ENCODE results near the gene CCR4.
"Not testable (repeated sequence)": the region's sequence is repeated elsewhere in the genome, so short reads cannot be mapped to it uniquely, and the experiment has no call there.

Gene CCR4

GRCh38 chr3:32954506-32954905 is 3.1 kb downstream of the CCR4 start:
- DNase-seq, result no peak

DNA sequence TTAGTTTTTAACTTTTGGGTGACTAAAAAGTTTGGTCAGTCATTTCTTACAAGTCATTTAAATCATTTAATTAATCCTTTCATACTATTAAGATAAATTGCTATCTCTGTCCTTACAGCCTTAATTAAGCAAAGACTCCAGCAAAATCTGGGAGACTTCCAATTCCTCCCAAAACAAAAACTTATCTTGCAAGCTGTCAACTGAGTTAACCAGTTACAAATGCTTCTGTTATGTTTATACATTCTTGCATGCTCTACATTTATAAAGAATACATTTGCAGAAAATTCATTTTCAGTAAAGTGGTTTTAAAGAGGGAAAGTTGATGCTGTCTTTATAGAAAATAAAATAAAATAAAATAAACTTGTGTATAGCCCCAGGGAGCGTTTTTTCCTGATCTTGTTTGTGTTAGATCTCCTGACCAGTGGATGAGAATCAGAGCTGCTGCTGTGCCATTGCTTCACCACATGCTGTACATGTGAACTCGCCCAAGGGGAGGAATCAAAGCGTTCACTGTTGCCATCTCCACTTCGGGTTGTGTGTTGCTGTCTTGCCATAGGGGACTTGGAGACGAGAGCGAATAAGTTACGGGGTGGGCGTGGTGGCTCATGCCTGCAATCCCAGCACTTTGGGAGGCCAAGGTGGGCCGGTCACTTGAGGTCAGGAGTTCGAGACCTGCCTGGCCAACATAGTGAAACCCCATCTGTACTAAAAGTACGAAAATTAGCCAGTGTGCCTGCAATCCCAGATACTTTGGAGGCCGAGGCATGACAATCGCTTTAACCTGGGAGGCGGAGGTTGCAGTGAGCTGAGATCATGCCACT is 5.5 kb downstream of the CCR4 start:
- DNase-seq, result no peak

GRCh38 chr3:32958509-32958908 is 7.1 kb downstream of the CCR4 start:
- DNase-seq, result no peak

DNA sequence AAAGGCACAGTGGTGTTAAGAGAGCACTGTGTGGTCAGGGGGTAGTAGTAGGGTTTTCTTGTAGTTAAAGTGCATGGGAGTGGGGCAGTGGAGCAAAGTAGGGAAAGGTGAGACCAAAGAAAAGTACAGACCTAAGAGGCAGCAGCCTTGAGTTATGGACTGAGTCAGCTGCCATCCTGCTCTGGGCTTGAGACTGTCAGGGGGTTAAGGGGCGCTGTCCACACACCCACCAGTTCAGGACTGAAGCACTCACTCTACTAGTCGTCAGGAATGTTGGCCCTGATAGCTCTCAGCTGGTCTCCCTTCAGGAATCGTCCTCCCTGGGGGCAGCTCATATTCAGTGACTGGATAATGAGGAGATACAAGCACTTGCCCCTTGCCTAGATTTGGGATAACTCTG is 7.9 kb downstream of the CCR4 start:
- no peak for DNase-seq

DNA sequence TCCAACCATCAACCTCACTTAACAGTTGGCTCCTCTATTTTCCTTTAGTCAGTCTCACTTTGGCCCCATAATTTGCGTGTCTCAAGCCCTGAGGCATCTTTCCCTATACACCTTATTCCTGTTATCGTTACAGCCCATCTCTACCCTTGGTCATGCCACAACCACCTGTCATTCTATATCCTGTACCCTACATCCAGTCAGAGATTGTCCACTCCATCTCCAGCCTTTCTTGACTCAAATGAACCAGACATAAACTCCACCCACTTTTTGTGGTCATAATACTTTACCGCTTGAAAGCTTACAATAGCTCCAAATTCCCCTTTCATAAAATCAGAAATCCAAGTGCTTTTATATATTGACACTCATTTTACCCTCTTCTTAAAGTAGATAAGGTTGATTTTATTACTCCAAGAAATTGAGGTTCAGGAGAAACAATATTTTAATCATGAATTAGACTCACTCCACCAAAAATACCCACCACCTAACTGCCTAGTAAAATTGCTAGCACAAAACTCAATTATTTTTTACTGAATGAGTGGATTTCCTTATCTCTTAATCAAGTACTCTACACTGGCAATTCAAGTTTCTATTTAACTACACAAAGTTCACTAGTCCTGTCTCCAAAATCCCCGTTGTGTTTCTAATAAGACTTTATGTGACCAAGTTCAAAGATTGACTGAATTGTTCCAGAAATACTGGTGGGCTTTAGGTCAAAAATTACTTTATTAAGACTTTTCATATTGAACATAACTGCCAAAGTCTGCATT is 9.1 kb downstream of the CCR4 start:
- DNase-seq, result no peak

GRCh38 chr3:32961189-32961715 is 9.8 kb downstream of the CCR4 start:
- no peak for DNase-seq

- DNase-seq, result no peak
Observed at GRCh38 chr3:32963871-32964270, 12.4 kb downstream of the CCR4 start.

DNA sequence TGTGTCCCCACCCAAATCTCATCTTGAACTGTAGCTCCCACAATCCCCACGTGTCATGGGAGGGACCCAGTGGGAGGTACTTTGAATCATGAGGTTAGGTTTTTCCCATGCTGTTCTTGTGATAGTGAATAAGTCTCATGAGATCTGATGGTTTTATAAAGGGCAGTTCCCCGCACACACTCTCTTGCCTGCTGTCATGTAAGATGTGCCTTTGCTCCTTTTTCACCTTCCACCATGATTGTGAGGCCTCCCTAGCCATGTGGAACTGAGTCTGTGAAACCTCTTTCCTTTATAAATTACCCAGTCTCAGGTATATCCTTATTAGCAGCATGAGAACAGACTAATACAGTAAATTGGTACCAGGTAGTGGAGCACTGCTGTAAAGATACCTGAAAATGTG is 13.3 kb downstream of the CCR4 start:
- DNase-seq, result not testable (repeated sequence)

DNA sequence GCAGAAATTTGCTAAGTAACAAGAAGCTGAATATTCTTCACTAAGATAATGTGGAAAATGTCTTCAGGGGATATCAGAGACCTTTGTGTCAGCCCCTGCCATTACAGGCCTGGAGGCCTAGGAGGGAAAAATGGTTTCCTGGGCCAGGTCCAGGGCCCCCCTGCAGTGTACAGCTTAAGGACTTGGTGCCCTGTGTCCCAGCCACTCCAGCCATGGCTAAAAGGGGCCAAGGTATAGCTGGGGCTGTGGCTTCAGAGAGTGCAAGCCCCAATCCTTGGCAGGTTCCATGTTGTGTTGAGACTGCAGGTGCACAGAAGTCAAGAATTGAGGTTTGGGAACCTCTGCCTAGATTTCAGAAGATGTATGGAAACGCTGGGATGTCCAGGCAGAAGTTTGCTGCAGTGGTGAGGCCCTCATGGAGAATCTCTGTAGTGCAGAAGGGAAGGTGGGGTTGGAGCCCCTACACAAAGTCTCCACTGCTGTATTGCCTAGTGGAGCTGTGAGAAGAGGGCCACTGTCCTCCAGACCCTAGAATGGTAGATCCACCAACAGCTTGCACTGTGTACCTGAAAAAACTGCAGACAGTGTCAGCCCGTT is 14.3 kb downstream of the CCR4 start:
- not testable (repeated sequence) for DNase-seq

- not testable (repeated sequence) for DNase-seq
Observed at GRCh38 chr3:32966627-32967026, 15.2 kb downstream of the CCR4 start.

DNA sequence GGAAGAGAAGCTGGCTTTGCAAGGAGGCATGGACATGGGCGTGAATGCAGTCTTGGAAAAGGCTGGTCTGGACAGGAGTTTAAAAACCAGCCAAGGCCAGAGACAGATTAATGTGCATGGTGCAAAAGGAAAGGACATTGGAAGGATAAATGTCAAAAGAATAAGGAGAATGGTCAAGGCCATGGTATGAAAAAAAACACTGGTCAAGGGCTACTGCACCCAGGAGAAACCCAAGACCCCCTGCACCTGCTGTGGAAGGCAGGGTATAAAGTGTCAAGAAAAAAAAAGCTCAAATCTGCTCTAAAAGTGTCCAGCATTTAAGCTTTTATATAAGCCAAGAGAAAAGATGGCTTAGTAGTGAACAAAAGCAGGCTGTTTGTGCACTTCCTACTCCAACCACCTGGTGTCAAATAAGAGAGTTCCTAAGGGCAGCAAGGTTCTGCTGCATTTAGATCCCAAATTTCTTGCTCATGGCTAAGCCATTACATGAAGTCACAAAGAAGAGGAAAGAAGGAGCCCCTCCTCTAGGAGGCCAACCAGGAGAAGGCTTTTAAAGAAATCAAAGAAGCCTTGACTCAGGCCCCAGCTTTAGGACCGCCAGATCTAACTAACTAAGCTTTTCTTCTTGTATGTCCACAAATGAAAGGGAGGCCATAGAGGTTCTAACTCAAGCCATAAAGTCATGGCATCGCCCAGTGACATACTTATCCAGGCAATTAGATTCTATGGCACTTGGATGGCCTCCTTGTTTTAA is 16.9 kb downstream of the CCR4 start:
- DNase-seq, result no peak

DNA sequence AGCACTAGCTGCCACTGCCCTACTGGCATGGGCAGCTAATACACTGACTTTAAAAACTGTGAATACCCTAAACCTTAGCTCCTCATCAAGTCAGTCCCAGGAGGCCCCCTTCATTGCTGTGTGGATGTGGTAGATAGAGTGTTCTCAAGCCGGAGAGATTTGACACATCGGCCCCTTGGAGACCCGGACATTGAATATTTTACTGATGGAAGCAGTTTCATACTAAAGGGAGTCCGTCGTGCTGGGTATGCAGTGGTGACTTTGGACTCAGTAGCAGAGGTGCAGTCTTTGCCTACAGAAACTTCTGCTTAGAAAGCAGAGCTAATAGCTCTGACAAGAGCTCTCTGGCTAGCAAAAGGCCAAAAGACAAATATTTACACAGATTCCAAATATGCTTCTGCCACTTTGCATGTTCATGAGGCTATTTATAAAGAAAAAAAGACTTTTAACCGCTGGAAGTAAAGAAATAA is 17.5 kb downstream of the CCR4 start:
- DNase-seq, result no peak

DNA sequence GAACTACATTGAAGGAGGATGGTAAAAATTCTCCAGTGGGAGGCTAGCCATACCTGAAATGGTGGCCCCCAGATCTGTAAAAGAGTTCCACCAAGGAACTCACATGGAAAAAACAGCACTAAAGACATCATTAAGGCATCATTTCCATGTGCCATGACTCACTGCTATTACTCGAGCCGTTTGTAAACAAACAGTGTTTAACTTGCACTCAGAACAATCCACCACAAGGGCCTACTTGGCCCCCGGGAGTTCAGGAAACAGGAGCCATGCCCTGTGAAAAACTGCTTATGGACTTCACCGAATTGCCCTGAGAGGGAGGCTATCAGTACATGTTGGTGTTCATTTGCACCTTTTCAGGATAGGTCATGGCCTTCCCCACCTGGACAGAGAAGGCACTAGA is 18.2 kb downstream of the CCR4 start:
- no peak for DNase-seq

DNA sequence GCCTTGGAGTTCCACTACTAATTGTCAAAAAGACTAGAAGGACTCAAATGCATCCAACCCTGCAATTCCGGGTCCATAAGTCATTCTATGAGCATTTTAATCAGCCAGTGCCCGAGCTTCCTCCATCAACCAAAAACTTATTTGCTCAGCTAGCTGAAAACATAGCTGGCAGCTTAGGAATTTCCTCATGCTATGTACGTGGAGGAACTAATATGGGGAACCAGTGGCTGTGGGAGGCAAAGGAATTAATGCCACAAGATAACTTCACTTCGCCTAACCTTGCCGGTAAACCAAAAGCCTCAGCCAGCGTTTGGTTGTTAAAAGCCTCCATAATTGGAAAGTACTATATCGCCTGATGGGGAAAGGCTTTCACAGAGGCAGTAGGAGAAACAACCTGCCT is 19.8 kb downstream of the CCR4 start:
- not testable (repeated sequence) for DNase-seq

GRCh38 chr3:32972482-32973146 is 21.2 kb downstream of the CCR4 start:
- DNase-seq, result no peak

GRCh38 chr3:32973982-32974381 is 22.5 kb downstream of the CCR4 start:
- no peak for DNase-seq

- DNase-seq, result no peak
Observed at GRCh38 chr3:32975891-32976595, 24.6 kb downstream of the CCR4 start.

DNA sequence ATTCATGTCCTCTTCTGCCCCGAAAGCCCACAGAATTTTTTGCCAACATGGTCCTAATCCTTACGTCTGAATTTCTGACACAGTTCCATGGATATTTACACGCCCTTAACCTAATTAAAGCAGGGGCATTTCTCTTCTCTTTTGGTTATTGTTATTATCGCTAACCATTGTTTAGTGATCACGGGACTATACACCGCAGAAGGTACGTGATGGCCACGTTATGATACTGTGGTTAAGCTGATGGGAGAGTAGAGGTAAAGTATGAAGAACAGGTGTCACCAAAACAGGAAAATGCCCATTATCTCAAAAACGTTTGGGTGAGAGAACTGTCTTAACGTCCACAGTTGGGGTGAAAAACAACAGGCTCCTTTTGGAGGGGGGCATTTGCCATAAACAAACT is 26.4 kb downstream of the CCR4 start:
- no peak for DNase-seq

DNA sequence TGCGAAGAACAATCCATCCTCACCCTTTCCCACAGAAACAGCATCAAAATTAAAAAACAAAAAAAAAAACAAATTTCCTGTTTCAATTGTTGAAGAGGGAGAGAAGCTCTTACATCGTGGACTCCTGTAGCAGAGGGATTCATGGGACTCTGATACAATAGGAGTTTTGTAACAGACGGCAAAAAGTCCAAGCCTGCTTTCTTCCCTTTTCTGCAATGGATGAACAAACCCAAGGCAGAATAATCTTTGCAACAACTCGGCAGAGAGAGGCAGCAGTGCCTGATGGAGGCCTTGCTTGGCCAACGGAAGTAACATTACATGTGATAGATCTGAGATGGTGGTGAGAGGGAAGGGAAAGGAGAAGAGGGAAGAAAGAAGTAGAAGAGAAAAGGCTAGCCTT is 26.9 kb downstream of the CCR4 start:
- DNase-seq, result no peak

DNA sequence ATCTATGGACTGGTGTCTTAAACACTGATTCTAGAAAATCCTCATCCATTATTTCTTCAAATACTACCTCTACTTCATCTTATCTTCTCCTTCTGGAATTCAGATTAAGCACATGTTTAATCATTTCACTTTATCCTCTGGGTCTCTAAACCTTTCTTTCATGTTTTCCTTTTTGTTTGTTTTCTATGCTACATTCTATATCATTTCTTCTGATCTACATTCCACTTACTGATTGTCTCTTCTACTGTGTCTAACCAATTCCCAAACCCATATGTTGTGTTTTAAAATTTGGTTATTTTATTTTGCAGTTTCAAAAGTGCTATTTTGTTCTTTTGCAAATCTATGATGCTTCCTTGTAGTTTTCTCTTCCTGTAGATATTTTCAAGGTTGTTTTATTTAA is 31.7 kb downstream of the CCR4 start:
- no peak for DNase-seq

GRCh38 chr3:32984918-32985317 is 33.5 kb downstream of the CCR4 start:
- DNase-seq, result not testable (repeated sequence)

DNA sequence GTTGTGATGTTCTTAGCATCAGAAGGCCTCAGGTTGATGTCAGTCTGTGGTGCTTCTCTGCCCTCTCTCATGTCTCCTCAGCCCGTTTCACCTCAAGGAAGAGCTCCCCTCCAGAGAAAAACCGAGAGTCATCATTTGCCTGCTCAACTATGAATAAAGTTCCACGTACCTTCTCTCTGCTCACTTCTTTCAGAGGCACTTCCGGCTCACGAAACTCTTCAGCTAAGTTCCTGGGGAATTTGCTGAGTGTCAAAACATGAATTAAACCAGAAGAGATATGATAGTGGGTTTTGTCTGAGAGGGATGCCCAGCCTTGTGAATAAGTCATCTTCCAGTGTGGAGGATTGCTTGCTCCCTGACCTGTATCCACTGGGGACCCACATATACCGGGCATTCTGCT is 37.7 kb downstream of the CCR4 start:
- DNase-seq, result no peak

Data from NCI-H82 (cell line).